Hepatocyte (in vitro differentiated cells): ENCODE measurements around the gene RALGDS.

Experiments
- EZH2phosphoT487 ChIP-seq: fragments of 200-600 bp; sonication (generic); IDR thresholded peaks from one replicate; pipeline ENCODE4 v1.6.1; 2018; ENCODE audit warnings: antibody characterized with exemption, mild to moderate bottlenecking, low read depth, moderate library complexity; ENCODE audit not compliant: unreplicated experiment, severe bottlenecking
- TF ChIP-seq, protein P1 (sequence below): fragments of 200-600 bp; sonication (generic); IDR thresholded peaks from 2 replicates; pipeline ENCODE4 v1.5.1; 2016; ENCODE audit warnings: antibody characterized with exemption, mild to moderate bottlenecking; ENCODE audit not compliant: poor library complexity

DNA sequence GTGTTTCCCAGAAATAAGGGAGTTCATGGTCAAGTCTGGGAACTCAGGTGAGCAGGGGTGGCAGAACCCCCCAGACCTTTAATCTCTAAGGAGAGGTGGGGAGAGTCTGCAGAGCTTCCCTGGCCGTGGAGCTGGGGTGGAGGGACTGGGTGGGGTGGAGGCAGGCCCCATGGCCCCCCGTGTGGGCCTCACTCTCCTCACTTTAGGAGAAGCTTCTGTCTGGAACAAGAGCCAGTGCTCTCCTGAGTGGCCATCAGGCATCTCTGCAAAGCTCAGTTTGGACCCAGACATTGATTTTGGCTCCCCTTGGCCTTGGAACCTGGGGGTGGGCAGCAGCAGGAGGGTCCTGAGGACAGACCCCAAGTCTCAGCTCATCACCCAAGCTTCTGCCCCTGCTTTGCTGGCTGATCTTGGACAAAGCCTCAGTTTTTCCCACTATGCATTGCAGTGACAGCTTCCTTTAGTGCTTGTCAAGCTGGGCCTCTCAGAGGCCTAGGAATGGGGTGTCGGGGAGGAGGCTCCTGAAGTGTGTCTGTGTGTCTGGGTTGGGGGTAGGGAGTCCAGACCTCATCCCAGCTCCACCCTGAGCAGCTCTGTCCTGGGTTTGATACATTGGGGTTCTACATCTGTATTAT, 46.2 kb upstream of the RALGDS start:
- TF ChIP-seq, protein P1, sequence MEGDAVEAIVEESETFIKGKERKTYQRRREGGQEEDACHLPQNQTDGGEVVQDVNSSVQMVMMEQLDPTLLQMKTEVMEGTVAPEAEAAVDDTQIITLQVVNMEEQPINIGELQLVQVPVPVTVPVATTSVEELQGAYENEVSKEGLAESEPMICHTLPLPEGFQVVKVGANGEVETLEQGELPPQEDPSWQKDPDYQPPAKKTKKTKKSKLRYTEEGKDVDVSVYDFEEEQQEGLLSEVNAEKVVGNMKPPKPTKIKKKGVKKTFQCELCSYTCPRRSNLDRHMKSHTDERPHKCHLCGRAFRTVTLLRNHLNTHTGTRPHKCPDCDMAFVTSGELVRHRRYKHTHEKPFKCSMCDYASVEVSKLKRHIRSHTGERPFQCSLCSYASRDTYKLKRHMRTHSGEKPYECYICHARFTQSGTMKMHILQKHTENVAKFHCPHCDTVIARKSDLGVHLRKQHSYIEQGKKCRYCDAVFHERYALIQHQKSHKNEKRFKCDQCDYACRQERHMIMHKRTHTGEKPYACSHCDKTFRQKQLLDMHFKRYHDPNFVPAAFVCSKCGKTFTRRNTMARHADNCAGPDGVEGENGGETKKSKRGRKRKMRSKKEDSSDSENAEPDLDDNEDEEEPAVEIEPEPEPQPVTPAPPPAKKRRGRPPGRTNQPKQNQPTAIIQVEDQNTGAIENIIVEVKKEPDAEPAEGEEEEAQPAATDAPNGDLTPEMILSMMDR: no peak
- TF ChIP-seq EZH2phosphoT487: no peak
